GM19240 (cell line): ENCODE measurements around the gene SMYD1.
A peak's percentile ranks its signal among the peaks of the same experiment; 100 is the strongest.

ENCODE experiments used
- DNase-seq: peaks from one replicate; pipeline ENCODE4 v3.0.0; 2011; ENCODE audit warnings: low spot score; ENCODE audit not compliant: insufficient read length

The SMYD1 gene

DNA sequence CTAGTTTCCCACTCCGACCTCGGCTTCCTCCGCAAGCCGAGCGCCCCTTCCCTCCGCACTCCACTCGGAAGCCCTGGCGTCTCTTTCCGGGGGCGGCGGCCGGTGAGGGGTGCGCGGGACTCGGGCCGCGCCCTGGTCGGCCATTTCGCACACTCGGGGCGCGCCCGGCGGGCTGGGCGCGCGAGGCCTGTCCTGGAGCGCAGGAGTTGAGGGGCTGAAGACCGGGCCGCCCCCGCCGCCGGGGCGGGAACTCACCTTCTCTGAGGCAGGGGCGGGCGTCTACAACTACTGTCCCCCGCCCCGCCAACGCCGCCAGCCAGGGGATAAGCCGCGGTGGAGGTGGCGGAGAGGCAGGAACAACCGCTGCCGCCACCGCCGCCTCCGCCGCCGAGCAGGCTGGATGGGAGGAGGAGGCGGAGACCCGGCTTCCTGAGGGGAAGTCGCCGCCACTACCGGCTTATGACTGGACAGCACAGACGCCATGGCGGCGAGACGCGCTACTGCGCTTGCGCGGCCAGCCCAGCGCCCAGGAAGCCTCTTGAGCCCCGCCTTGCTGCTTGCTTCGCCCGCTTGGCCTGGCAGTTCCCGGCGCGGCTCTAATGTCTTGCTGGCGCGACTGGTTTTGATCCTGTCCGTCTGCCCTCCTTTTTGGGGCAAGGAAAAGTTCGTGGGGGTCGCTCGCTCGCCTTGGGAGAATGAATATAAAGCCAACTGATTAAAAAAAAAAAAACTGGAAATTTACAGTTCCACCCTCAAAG is 12.1 kb upstream of the SMYD1 start, which contains the start of gene KRCC1:
Gene KRCC1 (minus strand): TSS at position 413 of the 758 bp plus-strand sequence. CDS start 27,220 bp downstream, outside the sequence.
- peak; percentile 80 for DNase-seq

DNA sequence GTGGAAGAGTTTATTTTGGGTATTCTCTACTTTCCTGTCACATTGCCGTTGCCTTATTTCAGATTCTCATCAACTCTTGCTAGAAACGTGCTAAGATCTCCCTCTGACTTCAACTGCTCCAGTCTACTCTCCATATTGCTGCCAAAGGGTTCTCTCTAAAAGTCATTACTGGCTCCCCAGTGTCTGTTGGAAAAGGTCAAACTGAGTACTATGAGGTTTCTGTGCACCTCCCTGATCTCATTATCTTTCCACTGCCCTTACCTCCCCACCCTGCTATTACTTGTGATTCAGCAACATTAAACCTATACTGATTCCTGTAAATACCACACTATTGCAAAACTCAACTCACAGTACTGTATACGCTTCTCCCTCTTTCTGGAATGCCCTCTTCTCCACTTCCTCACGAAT is 10.2 kb upstream of the SMYD1 start:
- DNase-seq, result no peak

DNA sequence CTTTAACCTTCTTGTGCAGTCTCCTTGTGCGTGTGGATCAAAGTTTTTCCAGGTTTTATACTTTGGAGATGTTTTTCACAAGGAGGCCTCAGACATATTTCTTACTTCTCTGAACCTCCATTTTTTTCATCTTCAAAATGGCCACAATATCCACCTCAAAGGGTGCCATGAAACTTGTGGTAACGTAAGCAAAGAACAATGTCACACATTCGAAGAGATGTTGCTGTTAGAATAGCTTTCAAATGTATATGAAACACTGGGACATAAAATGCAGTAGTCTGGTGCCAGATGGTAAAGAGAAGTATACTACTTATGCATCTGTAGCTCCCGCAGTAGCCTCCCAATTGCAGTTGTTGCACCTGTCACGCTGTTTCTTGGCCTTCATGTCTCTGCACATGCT is 9.4 kb upstream of the SMYD1 start:
- DNase-seq, result no peak

DNA sequence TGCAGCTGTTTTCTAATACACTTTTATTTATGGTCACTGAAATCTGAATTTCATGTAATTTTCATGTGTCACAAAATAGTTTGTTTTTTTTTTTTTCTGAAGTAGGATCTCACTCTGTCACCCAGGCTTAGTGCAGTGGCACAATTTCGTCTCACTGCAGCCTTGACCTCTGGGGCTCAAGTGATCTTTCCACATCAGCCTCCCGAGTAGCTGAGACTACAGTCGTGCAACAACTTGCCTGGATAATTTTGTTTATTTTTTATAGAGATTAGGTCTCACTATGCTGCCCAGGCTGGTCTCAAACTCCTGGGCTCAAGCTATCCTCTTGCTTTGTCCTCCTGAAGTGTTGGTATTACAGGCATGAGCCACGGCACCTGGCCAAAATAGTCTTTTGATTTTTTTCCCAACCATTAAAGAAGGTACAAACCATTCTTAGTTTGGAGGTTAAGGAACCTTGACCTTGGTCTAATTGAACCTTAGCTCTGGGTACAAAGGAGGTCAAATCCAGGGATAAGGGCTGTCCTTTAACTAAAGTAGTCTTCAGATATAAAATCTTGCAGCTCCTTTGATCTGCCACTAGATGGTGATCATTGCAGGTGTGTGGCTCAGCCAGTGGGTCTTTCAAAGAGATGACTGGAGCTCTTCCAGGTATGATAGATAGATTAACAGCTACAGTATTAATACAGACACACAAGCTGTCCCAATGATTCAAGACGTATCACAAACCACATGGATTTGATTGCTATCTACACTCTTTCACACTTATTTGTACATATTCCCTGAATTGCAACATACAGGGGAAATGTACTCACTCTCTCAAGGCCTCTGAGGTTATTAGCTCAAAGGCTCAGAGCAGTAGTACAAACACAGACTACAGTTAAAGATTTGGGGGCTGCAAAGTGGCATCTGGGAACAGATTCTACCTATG is 7.4 kb upstream of the SMYD1 start:
- DNase-seq, result peak; percentile 58

DNA sequence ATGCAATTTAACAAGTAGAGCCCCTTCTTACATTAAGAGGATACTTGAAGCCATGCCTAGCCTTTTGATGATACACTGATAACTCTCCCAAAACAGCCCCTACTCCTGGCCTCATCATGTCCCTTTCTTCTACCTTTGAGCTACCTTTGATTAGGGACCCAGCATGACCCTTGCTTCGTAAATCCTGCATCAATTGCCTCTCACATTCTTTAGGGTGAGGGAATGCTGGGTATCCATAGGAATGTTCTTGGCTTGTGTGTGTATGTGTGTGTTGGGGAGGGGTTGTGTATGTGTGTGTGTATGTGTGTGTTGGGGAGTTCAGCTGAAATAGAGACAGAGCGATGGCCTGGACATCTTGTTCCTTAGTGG is 6.7 kb upstream of the SMYD1 start:
- DNase-seq, result no peak

DNA sequence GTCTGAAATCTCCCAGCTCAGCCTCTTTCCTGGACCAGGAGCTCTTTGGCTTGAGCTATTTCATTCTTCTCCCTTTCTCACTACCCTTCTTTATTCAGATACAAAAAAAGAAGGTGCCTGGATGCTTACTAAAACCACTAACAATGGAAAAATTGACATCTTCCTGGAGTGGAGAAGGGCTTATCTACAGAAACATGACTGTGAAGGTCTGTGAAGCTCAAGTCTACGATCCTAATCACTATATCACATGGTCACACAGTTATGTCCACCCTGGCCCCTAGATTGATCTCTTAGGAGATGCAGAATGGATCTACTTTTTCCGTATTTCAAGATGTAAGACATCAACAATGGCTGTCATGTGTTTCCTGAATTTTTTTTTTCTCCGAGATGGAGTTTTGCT is 6.3 kb upstream of the SMYD1 start:
- DNase-seq, result no peak

DNA sequence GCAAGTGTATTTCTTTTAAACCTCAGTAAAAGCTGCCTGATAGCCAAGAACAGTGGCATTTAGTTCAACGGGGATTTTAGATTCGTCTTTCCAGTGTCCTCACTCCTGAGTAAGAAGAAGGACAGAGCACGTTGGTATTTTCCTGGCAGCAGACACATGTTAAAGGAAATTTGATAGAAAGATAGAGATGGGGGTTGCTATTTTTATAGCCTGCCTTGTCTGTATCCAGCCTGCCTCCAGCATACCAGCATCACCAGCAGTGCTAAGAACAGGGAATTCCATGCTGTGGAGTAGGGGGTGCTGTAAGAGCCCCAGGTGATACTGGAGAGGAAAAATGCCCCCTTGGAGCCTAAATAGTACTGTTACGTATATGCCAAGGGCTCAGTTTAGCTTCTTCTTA is 1.1 kb upstream of the SMYD1 start:
- DNase-seq, result no peak

DNA sequence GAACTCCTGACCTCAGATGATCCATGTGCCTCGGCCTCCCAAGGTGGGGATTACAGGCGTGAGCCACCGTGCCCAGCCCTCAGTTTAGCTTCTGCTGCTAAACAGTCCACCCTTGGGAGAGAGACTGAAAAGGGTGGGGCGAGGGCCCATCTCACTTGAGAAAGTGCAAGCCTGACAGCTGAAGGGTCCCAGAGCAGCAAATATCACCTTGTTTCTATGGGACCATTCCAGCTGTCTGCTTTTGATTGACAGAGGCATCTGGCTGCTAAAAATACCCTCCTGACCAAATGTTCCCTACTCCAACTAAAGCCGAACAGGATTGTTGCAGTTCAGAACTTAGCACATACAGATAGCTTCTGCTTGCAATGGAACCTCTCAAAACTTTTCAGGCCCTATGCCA is 436 bp upstream of the SMYD1 start:
- no peak for DNase-seq

DNA sequence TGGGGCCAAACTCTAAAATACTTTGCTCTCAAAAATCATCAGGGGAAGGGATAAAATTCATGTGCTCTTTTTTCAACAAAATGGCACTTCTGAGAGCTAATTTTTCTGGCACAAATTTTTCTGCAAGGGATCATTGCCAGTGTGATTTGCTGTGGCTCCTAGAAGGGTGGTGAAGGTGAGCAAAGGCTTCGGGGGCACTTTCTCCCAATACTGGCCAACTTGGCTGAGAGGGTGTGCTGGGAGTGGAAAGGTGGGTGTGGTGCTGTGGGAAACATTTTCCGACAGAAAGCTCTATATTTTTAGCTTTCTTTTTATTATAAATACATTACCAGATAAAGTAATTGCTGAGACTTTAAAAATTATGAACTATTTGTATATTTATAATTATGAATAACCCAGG is 419 bp downstream of the SMYD1 start:
- no peak for DNase-seq

DNA sequence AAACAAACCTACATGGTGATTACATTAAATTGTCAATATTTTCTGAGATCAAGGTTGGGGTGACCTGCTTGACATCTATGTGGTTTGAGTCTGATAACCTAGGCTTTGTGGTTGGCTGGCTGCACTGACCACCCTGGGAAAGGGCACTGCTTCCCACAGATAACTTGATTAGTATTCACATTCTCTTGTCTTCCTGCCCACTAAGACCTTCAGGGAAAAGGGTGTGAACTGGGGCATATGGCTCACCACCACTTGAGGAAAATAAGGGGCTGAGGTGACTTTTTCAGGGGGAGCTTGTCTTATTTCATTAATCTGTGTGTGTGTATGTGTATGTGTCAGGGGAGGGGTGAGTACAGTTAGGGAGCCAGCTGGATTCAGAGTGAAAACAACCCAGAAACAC is 1.5 kb downstream of the SMYD1 start:
- DNase-seq, result no peak

DNA sequence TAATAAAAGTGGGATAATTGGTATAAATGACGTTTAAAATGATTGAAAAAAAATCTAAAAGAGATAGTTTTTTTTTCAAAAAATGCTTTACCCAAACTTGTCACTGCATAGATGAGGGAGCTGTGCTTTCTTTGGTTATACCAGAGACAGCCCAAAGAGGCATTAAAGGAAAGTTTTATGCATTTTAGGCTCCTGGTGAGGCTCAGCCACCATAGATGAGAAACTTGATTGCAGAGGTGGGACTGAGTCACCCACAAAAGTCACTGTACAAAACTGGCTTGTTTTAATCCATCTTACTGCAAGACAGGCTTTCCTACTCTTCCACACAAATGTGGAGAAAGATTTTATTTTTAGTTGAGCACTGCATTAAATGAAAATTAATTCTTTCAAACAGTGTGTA is 2.4 kb downstream of the SMYD1 start:
- DNase-seq, result no peak

DNA sequence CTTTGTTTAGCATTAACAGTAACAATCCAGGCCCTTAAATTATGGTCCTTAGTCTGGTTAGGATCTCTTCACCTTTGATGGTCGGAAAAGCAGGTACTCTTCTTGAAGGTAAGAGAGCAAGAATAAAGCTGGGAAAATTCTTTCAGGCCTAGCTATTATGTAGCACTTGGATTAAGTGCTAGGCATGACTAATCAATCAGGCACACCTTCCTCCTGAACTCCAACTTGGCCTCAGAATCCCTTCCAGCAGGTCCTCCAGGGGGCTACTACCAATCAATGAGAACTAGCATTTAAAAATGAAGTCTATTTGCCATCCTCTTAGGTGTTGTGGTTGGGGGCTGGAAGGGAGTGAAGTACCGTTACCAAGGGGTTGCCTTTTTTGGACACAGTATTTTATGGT is 3.7 kb downstream of the SMYD1 start:
- no peak for DNase-seq

DNA sequence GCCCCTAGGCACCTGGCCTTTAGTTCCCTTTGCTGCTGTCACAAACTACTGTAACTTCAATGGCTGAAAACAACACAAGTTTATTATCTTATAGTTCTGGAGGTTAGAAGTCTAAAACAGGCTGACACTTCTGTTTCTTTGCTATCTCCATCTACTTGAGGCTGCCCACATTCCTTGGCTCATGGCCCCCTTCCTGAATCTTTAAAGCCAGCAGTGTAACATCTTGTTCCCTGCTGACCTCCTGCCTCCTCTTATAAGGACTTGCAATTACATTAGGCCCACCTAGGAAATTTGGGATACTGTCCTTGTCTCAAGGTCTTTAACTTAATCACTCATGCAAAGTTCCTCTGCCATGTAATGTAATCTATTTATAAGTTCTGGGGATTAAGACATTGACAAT is 6.5 kb downstream of the SMYD1 start:
- no peak for DNase-seq

DNA sequence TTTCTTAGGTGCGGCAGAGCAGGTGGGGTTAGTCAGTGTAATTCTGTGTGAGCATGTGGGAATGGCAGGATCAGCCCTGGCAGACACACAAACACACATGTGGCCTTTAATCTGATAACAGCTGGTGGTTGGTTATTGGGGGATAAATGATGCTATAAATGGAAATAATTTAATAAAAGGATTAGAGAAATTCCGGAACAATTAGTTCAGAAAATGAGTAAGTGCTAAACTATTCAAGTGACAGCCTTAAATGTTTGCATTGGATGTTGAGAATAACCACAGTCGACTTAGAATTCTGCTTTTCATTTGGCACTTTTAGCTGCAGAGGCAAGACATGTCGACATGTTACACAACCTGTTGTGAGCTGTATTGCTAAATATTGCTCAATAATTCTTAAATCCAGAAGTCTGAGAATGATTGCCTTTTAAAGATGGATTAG is 7.2 kb downstream of the SMYD1 start:
- no peak for DNase-seq

DNA sequence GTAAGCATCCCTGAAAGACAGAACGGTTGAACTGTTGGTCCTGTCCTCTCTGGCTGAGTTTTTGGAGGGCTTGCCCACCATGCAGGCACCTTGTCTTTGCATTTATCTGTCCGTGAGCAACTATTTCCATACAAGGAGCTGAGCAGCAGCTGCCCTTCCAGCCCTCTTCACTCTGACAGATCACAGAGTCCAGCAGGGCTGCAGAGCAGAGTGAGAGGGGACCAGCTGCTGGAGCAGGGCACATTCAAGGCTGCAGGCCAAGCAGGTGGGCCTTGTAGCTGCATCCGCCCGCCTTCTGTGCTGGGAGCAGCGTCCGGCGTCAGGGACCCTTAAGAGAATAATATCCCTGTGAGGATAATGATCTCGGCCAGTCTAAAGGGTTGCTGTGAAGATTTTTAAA is 9.5 kb downstream of the SMYD1 start:
- no peak for DNase-seq

DNA sequence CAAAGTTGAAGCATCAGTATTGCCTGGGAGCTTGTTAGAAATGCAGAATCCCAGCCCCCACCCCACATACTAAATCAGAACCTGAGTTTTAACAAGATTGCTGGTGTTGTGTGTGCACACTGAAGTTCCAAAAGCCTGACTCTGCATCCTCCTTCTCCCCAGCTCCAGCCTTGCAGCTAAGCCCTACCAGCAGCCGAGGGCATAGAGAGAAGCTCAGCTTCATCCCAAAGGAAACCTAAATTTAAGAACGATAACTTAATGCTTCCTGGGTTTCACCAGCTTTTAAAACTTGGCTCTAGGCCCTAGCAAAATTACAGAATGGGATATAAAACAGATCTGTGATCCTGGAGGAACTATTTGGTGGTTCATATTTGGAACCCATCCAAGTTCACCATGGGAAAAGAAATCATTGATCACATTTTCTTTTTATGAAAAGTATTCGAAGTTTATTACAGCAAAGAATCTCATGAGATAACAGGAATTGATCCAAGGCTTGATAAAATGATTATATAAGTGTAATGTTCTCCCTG is 11.1 kb downstream of the SMYD1 start:
- no peak for DNase-seq

DNA sequence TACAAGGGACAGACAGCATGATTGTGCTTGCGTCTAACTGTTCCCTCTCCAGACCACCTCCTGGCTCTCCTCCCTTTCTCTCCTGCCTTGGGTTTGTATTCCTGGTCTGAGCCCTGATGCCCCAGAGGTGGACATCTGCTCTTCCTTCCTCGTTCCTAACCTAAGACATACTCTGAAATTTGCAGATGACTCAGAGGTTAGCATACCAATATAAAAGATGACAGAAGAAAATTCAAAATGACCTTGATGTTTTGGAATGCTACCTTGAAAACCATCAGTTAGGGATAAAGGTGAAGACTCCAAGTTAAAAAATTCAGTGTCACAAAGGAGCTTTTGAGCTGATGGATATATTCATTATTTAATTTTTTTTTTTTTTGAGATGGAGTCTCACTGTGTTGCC is 12.9 kb downstream of the SMYD1 start:
- no peak for DNase-seq

DNA sequence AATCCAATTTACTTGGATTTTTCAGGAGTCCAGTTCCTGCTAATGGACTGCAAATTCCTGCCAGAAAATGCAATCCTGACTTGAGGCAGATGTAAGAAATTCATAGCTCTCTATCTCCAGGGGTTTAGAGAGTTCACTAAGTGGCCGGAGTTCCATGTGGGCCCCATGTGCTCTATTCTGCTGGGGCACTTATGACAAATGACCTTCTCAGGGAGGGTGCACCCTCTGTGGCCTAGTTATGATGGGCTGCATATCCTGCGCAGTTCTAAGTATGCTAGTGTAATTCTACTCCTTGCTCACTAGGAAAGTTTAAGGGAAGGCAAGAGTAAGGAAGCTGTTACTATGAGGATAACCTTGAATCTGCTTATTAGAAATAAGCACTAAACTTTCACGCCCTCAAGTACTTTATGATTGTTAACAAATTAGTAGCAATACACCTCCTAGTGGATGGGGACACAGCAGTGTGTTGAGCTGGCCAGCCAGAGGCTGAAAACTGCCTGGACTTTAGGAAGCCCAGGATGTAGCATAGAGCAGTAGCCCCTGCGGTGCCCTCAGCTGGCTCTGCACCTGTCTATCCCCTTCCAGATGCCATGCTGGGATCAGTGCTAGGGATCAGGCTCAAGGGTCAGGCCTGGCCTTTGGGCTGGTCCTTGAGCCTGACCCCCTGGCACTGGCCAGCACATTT is 14.4 kb downstream of the SMYD1 start:
- no peak for DNase-seq

DNA sequence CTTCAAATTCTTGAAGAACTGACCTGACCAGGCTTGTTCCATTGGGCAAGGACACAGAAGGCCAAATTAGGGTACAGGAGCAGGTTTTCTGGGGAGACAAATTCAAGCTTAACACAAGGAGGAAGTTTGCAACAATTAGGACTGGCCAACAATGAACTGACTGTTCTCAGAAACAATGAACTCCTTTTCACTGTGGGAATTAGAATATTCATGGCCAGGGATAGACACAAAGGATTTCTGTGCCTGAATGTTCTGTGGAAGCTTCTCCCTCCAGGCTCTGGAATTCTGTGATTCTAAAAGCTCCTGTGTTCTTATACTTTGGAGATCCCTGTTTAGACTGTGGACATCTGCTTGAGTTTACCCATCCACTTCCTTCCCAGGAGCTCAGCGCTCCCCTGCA is 15.2 kb downstream of the SMYD1 start:
- DNase-seq, result no peak

DNA sequence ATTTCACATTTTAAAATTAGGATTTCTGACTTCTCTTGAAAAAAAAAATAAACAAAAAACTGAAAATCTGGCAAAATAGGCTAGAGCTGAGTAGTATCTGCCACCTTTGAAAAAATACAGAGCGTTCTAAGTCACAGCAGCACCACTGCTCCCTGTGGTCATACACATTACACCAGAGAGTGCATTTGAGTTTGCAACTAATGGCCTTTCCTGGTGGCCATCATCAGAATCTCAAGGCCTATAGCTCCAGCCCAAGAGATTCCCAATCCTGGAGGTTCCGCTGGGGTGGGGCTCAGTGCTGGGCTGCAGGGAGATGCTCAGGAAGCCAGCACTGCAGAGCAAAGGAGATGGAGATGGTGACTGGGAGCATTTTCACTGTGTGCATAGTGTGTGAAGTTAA is 17.5 kb downstream of the SMYD1 start:
- no peak for DNase-seq

DNA sequence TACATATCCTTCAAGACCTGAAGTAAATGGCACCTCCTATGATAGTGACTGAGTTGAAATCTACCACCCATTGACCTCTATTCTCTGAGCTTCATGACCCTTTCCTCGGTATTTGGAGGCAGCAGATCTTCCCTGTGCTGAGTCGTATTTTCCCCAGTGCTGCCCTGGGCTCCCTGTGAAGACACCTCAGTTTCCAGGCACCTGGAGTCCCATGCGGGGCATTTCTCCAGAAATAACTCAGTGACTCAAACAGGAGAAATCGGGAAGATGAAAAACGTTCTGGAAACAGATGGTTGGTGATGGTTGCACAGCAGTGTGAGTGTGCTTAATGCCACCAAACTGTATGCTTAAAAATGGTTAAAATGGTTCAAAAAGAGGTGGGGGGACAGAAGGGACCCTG is 18.0 kb downstream of the SMYD1 start:
- DNase-seq, result no peak

DNA sequence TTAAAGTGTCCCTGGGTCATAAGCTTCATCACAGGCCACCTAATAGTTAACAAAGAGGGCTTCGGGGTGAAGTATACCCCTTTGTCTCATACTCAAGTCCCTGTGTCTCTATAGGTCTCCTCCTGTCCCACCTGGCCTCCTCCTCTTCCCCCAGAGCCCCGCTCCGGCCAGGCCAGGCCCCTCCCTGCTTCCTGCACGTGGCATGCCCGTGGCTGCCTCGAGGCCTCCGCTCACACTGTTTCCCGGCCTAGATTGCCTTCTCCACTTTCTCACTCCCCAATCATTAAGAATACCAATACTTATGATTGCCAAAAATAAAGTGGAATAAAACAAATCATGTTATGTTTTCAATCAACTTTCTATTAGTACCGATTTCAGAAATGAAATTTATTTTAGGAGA is 18.8 kb downstream of the SMYD1 start:
- no peak for DNase-seq
